HG03095 (cell line): Measurements from ENCODE around the gene OR2J3.
"Not testable (repeated sequence)": the region's sequence is repeated elsewhere in the genome, so short reads cannot be mapped to it uniquely, and the experiment has no call there.

Experiments used
- ATAC-seq: cut with Tn5 transposase; IDR thresholded peaks from one replicate; pipeline ENCODE4 v1.9.1; 2021; ENCODE audit warnings: moderate library complexity; ENCODE audit not compliant: unreplicated experiment

Gene OR2J3

DNA sequence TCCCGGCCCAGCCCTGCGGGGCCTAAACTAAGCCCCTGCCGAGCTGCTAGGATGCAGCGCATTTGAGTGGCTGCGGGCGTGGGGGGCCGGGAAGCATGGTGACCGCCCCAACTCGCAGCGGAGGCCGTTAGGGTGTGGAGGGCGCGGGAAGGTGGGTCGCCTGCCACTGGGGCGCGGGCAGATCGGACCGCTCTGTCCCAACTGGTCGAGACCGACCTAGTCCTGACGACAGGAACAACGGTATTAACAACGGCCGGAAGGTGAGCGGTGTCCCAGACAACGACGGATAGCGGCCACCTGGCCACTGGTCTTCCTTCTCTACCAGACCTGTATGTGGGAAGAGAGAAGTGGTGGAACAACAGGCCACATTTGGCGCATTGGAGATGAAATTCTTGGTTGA is 52.1 kb downstream of the OR2J3 start:
- not testable (repeated sequence) for ATAC-seq
